GM12801 (cell line): Measurements from ENCODE around the gene LGI4.

Source experiments
- CTCF ChIP-seq: IDR thresholded peaks from one replicate; pipeline ENCODE4 v1.5.1; 2011; ENCODE audit warnings: control low read depth; ENCODE audit not compliant: insufficient read length; ENCODE audit errors: extremely low read depth

Gene LGI4

GRCh38 chr19:35127871-35128270 is 7.0 kb downstream of the LGI4 start:
- TF ChIP-seq CTCF = no peak

- TF ChIP-seq CTCF = no peak
Measured at GRCh38 chr19:35126624-35126959, 8.3 kb downstream of the LGI4 start.

DNA sequence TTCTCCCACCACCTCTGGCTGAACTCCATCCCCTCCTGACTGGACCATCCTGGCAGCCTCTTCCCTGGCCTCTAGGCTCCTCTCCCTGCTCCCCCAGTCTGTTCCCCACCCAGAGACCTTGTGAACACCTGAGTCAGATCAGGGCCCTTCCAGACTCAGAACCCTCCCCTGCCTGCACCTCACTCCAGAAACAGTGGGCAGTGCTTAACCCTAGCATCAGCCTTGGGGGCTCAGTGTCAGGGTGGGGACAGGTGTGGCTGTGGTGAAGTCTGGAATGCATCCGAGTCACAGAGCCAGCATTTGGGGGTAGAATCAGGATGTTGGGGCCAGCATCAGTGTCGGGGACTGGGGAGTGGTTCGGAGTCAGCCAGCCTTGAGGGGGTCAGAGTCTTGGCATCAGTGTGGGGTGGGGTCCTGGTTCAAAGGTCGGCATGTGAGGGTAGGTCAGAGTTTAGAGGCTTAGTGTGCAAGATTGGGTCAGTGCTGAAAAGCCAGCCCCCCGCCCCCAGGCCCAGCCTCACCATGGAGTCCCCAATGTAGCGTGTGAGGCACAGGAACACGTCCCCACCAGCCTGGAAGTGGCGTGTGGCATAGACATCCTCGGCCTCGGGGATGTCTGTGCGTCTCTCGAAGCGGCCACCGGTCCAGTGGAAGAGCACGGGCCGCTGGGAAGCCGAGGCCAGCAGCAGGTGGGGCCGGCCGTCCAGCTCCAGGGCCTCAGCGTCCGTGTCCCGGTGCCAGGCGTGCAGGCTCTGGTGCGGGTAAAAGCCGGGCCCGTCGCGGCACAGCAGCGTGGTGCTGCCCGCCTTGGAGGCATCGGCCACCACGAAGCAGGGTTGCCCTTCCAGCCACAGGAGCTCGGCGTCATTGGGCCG is 8.9 kb downstream of the LGI4 start:
- TF ChIP-seq CTCF = no peak

GRCh38 chr19:35125270-35125717 is 9.6 kb downstream of the LGI4 start:
- no peak for TF ChIP-seq CTCF

GRCh38 chr19:35124098-35125060 is 10.5 kb downstream of the LGI4 start:
- TF ChIP-seq CTCF = no peak

DNA sequence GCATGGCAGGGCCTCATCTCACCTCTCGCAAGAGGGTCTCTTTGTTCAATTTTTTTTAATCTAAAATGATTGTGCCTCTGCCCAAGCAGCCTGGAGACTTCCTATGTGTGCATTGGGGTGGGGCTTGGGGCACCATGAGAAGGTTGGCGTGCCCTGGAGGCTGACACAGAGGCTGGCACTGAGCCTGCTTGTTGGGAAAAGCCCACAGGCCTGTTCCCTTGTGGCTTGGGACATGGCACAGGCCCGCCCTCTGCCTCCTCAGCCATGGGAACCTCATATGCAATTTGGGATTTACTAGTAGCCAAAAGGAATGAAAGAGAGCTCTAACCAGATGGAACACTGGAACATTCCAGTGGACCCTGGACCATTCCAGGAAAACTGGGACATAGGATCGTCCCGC is 11.3 kb downstream of the LGI4 start:
- no peak for TF ChIP-seq CTCF
